HL-60/S4 treated with phorbol 12-myristate 13-acetate at 8.2 ng/mL for 4 days and 3 days (cell line): ENCODE data around the gene OR6M1.

Experiments used
- in situ Hi-C: fragments of 300-500 bp; cut with MboI; formaldehyde crosslinking; loops from 2 replicates; pipeline ENCODE4 v1.15.0; 2022; ENCODE audit warnings: low sequenced_read_pairs

The OR6M1 gene

DNA sequence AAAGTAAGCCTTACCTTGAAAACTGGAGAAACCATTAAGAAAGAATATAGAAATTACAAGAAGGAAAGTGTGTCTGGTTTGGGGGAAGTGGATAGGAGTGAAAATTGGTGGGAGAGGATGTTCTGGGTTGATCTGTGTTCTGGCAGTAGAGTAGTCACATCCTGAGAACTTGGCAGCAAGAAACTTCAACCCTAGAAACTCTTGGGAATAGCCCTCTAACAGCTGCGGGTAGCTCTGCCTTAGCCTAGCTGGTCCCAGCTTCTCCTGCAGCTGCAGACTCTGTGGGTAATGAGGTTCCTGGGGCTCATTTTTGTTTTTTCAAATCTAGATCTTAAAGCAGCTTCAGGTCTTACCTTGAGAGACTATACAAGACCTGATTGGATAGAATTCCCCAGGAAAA is 27.6 kb downstream of the OR6M1 start:
- in situ Hi-C loops = no loop called here

DNA sequence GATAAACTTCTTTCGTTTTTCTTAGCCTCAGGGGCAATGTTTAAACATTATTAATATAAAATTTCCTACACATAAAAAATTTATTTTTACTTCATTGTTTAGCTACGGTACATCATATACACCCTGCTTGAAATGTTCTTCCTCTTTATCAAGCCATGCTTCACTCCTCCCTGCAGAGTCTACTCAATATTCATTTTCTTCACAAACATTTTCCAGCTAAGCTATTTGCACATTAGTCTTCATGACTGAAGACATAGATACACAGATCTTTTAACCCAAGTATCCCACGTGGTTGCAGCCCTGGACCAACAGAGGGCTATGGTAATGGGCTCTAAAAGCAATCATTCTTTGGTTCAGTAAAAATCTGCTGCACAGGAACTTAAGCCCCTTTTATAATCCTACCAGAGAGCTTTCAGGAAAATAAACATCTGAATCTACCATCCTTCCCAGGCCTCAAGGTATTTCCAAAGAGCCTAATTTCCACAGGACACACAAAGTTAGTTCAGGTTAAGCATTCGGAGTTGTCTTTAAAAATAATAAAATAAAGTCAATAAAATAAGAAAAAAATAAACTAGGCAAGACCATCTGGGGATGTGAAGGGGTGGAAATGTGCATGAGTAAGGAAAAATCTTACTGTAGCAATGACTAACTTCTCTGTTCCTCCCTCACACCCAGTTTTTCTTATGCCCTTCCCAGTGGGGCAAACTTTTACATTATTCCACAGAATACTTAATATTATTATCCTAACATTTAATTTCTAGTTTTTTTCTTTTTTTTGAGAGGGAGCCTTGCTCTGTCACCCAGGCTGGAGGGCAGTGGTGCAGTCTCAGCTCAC is 30.2 kb downstream of the OR6M1 start:
- in situ Hi-C loops = no loop called here

DNA sequence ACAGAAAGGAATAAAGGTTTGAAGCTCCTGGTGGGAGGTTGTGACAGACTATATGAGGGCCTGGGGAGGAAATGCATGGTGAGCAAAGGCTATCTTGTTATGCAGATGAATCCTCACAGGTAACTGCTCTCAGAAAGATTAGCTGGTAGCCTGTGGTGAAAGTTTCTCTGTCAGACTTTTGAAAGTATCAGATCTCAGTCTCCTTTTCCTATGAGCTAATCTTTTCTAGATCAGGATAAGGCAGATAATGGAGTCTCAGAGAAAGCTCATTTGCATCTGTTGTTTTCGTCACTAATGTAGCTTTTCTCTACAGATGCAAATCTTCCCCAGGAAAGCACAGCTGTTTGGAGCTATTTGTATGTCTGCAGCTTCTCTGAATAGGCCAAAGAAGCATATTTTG is 30.9 kb downstream of the OR6M1 start:
- in situ Hi-C loops = no loop called here

DNA sequence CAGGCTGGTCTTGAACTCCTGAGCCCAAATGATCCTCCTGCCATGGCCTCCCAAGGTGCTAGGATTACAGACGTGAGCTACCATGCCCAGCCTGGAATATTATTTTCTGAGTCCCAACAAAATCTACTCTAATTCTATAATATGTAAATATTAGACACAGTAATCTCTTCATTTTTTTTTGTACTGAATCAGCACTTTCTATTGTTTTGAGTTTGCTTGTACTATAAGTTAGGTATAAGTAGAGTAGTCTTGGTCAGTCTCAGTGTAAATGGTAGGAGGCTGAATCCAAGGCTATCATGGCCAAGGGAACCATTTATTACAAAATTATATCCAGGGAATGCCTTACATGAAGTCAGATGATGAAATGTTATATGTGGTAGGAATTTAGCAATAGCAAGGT is 32.2 kb downstream of the OR6M1 start:
- in situ Hi-C loops = no loop called here

DNA sequence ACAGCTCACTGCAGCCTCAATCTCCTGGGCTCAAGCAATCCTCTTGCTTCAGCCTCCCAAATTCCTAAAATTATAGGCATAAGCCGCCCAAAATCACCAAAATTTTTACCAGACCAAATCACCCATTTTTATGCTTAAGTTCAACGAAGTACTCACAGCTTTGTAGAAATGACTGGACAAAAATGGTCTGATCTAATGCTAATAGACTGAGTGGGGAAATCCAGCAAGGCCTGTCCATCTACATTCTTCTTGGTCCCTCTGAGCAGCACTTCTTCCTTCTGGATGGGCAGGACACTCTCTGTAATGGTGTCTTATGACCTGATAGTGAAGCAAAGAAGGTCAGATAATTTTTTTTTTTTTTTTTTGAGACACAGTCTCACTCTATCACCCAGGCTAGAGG is 33.1 kb downstream of the OR6M1 start:
- in situ Hi-C loops = no loop called here

DNA sequence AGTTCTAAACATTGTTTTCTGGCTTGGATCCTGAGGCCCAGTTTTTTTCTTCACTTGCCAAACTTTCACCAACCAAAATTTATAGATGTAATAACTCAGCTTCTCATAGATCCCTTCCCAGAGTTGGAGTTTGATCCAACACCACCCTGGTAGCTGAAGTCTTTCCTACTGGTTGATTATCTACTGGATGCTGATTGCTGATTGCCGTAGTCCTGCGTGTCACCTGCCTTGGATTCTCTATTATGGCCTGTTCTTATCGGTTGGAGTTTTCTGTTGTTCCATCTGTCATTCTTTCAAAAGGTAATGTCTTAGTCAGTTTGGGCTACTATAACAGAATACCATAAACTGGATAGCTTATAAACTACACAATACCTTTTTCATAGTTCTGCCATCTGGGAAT is 34.5 kb downstream of the OR6M1 start:
- in situ Hi-C loops = no loop called here

DNA sequence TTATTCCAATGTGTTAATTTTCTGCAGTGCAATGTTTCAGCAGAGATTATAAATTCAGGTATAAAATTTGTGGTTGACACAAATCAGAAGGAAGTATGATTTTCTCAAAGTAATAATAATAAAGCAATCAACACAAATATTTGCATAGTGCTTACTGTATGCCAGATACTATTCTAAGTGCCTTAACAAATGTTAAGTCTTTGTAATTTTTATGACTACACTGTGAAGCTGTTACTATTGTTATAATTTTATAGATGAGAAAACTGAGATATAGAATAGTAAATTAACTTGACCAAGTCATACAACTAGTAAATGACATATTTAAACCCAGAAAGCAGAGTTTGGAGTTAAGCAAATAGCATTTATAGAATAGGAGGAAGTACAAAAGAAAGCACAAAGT is 35.4 kb downstream of the OR6M1 start:
- in situ Hi-C loops = no loop called here

DNA sequence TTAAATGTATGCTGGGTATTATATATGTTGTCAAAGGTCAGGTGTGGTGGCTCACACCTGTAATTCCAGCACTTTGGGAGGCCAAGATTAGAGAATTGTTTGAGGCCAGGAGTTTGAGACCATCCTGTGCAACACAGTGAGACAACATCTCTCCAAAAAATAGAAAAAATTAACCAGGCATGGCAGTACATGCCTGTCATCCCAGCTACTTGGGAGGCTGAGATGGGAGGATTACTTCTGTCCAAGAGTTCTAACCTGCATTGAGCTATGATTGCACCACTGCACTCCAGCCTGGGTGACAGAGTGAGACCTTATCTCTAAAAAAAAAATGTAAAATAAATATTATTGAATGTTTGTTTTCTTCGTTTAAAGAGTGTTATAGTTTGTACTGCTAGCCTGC is 40.5 kb downstream of the OR6M1 start:
- in situ Hi-C loops = no loop called here

DNA sequence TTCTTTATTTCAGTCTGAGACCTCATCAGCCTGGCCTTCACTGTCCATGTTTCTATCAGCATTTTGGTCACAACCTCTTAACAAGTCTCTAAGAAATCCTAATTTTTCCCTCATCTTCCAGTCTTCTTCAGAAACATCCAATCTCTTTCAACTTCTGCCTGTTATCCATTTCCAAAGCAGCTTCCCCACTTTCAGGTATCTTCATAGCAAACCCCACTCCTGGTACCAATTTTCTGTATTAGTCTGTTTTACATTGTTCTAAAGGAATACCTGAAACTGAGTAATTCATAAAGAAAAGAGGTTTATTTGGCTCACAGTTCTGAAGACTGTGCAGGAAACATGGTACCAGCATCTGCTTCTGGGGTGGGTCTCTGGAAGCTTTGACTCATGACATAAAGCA is 43.7 kb downstream of the OR6M1 start:
- in situ Hi-C loops = no loop called here

DNA sequence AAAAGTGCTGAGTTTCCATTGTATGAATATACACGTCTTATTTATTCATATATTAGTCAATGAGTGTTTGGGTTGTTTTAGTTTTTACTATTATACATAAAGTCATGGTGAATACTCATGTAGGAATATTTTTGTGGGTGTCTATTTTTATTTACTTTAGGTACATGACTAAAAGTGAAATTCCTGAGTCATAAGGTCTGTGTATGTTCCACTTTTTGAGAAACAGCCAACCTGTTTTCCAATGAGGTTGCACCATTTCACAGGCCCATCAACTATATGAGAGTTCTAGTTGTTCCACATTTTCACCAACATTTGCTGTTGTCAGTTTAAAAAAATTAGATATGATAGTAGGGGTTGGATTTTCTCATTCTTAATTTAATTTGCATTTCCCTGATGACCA is 45.3 kb downstream of the OR6M1 start:
- in situ Hi-C loops = no loop called here

DNA sequence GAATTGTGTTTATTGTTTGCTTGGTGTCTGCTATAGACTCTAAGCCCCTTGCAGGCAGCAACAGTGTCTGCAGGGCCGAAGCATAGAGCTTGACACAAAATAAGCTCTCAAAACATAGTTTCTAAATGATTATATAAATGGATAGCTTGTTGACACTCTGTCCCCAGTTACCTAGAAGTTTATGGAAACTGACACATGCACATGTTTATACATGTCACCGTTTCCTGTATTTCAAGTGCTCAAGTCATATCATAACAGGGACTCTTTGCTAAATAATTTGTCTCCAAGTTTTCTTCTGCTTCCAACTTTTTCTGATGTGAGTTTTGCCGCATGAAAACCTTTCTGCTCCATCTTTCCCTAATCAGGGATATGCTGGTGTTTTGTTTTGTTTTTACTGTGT is 48.2 kb downstream of the OR6M1 start:
- in situ Hi-C loops = no loop called here

DNA sequence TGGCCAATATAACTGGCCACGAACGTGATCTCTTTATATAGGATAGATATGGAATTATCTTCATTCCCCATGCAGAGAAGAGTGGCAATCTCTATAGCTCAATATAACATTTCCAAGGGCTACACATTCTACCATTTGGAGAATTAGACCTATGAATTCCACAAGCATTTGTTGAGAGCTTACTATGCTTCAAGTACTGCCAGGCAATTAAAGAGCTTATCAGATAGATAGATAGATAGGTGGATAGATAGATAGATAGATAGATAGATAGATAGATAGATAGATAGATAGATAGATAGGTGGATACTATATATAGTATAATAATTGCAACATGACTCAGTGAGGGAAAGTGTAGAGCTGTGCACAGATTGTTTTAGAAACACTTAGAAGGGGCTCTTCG is 50.3 kb downstream of the OR6M1 start:
- in situ Hi-C loops = no loop called here
